Measurements from ENCODE around the gene EPG5. TPM values are rescaled to one million over a fixed set of nuclear protein-coding genes. Genes with fewer than 3 reads are reported as not detected.

EPG5 gene
- total RNA-seq, 1 experiment from 2014 or later, result 12.9 TPM

GRCh38 chr18:45847119-45847518 lies 120.0 kb downstream of the EPG5 start:
- H3K4me1 ChIP-seq (ENCODE audit: control insufficient read depth, insufficient read depth, low read length), result no peaks in the 10 kb centered on the region
- TF ChIP-seq POLR2AphosphoS5 (IDR thresholded peaks at IDR 0.05; ENCODE audit: low read depth, low read length) (no peak), REST (IDR thresholded peaks at IDR 0.05; ENCODE audit: insufficient read depth in 1 of 2, low read depth in 2 of 2, low read length in 1 of 2) (no peak), SIN3A (IDR thresholded peaks at IDR 0.05; ENCODE audit: borderline replicate concordance, insufficient read depth, low read depth, low read length) (no peak), CTCF (IDR thresholded peaks at IDR 0.05) (no peak), TCF7L2 (IDR thresholded peaks at IDR 0.05; ENCODE audit: low read depth, low read length) (no peak)
- H3K36me3 ChIP-seq (ENCODE audit: control insufficient read depth, insufficient read depth, low read length), result no peaks in the 10 kb centered on the region
- ChIA-PET POLR2A (no interaction called here), CTCF (no interaction called here)
- intact Hi-C loops (cut with micrococcal nuclease; ENCODE audit: unreplicated experiment) (no loop called here), in situ Hi-C loops (cut with HindIII; ENCODE audit: low pct_unique_long_range_greater_than_20kb, low sequenced_read_pairs) (no loop called here)
- no peak overlapping the region for H3K4me3 ChIP-seq (ENCODE audit: low read depth in 2 of 2, low read length in 2 of 2)
- H3K9me3 ChIP-seq (ENCODE audit: control insufficient read depth, insufficient read depth, low read depth, low read length), result no peaks in the 10 kb centered on the region
- no peak for ATAC-seq
- no TSS peak for BruUV-seq (replicated peaks)
- no peak for DNase-seq (ENCODE audit: low read depth, low spot score)
- no peak overlapping the region for H3K27ac ChIP-seq (ENCODE audit: low read length)
- H3K27me3 ChIP-seq (ENCODE audit: control insufficient read depth, insufficient read depth, low read length), result no peaks in the 10 kb centered on the region

- Histone ChIP-seq H3K9me3 (ENCODE audit: control insufficient read depth, insufficient read depth, low read depth, low read length) (no peaks in the 10 kb centered on the region), H3K27me3 (ENCODE audit: control insufficient read depth, insufficient read depth, low read length) (no peaks in the 10 kb centered on the region), H3K36me3 (ENCODE audit: control insufficient read depth, insufficient read depth, low read length) (no peaks in the 10 kb centered on the region), H3K4me1 (ENCODE audit: control insufficient read depth, insufficient read depth, low read length) (no peaks in the 10 kb centered on the region), H3K27ac (ENCODE audit: low read length) (no peak overlapping the region), H3K4me3 (ENCODE audit: low read depth in 2 of 2, low read length in 2 of 2) (no peak overlapping the region)
- BruUV-seq (replicated peaks), result no TSS peak
- intact Hi-C loops (cut with micrococcal nuclease; ENCODE audit: unreplicated experiment) (no loop called here), in situ Hi-C loops (cut with HindIII; ENCODE audit: low pct_unique_long_range_greater_than_20kb, low sequenced_read_pairs) (no loop called here)
- DNase-seq (ENCODE audit: low read depth, low spot score) (no peak), ATAC-seq (no peak)
- TF ChIP-seq CTCF (IDR thresholded peaks at IDR 0.05) (no peak), SIN3A (IDR thresholded peaks at IDR 0.05; ENCODE audit: borderline replicate concordance, insufficient read depth, low read depth, low read length) (no peak), TCF7L2 (IDR thresholded peaks at IDR 0.05; ENCODE audit: low read depth, low read length) (no peak), REST (IDR thresholded peaks at IDR 0.05; ENCODE audit: insufficient read depth in 1 of 2, low read depth in 2 of 2, low read length in 1 of 2) (no peak), POLR2AphosphoS5 (IDR thresholded peaks at IDR 0.05; ENCODE audit: low read depth, low read length) (no peak)
- CTCF ChIA-PET, result no interaction called here
- POLR2A ChIA-PET, result no interaction called here
These were observed 121.7 kb downstream of the EPG5 start for GRCh38 chr18:45845410-45845809.

All from Panc1 (cell line).